GM10248 (cell line): ENCODE results near the gene MRPS33.

Experiments
- CTCF ChIA-PET: fragments of 300-600 bp; sonication (Branson Sonifier 250); formaldehyde crosslinking; extraction: SDS; loops from one replicate; lab custom pipeline; 2021; ENCODE audit warnings: antibody characterized with exemption; lab: Yijun Ruan, JAX
- POLR2A ChIA-PET: fragments of 350-650 bp; sonication (Branson Sonifier 250); formaldehyde crosslinking; extraction: SDS; loops from one replicate; lab custom pipeline; 2020; ENCODE audit warnings: antibody characterized with exemption; lab: Yijun Ruan, JAX
- DNase-seq: peaks from one replicate; pipeline ENCODE4 v3.0.0; 2012; ENCODE audit errors: extremely low spot score
- TF ChIP-seq, protein P1 (sequence below): IDR thresholded peaks from 2 replicates; pipeline ENCODE4 v1.5.1; 2012; ENCODE audit warnings: mild to moderate bottlenecking, low read depth; ENCODE audit errors: extremely low read depth, missing control alignments, control extremely low read depth

The MRPS33 gene

GRCh38 chr7:141024668-141025067, 9.9 kb upstream of the MRPS33 start:
- ChIA-PET POLR2A (no interaction called here), CTCF (no interaction called here)
- DNase-seq = no peak
- TF ChIP-seq, protein P1, sequence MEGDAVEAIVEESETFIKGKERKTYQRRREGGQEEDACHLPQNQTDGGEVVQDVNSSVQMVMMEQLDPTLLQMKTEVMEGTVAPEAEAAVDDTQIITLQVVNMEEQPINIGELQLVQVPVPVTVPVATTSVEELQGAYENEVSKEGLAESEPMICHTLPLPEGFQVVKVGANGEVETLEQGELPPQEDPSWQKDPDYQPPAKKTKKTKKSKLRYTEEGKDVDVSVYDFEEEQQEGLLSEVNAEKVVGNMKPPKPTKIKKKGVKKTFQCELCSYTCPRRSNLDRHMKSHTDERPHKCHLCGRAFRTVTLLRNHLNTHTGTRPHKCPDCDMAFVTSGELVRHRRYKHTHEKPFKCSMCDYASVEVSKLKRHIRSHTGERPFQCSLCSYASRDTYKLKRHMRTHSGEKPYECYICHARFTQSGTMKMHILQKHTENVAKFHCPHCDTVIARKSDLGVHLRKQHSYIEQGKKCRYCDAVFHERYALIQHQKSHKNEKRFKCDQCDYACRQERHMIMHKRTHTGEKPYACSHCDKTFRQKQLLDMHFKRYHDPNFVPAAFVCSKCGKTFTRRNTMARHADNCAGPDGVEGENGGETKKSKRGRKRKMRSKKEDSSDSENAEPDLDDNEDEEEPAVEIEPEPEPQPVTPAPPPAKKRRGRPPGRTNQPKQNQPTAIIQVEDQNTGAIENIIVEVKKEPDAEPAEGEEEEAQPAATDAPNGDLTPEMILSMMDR = no peak

GRCh38 chr7:141023295-141023694, 8.5 kb upstream of the MRPS33 start:
- DNase-seq = no peak
- TF ChIP-seq, protein P1 = no peak
- ChIA-PET CTCF (no interaction called here), POLR2A (no interaction called here)

GRCh38 chr7:141017555-141017954, 2.8 kb upstream of the MRPS33 start:
- TF ChIP-seq, protein P1 = no peak
- DNase-seq = no peak
- ChIA-PET POLR2A (no interaction called here), CTCF (no interaction called here)

- ChIA-PET POLR2A (no interaction called here), CTCF (interaction anchor here (1.0 to 1.6 kb wide), 3 partner anchors 214 to 632 kb away, joined by 3 to 4 read pairs (median 3); no protein-coding TSS in a partner anchor)
- TF ChIP-seq, protein P1 = no peak
- DNase-seq = no peak
Observed at GRCh38 chr7:141016349-141016748, 1.6 kb upstream of the MRPS33 start.

DNA sequence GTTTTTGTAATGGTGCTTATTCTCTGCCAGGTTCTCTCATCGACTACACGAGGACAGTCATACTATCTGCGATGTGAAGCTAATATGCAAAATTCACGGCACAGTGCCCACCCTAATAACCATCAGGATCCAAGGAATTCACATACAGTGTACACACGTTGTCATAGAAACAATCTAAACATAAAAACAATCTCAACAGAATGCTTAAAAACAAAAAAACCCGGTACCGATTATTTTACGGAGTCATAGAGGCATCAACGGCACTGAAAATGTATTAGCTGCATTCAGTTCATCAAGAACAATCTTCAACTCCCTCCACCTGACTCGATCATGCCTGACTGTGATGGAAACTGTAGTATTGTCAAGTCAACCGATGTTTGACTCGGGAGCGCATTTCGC, 628 bp downstream of the MRPS33 start:
- CTCF ChIA-PET = interaction anchor here (0.9 to 7.3 kb wide), 16 partner anchors 9 to 727 kb away, joined by 3 to 118 read pairs (median 4); partner anchors contain the start of genes ADCK2 and BRAF
- DNase-seq = no peak
- TF ChIP-seq, protein P1 = no peak
- POLR2A ChIA-PET = interaction anchor here (0.5 kb wide), 1 partner anchor 141 kb away, joined by 6 read pairs; no protein-coding TSS in a partner anchor

GRCh38 chr7:141013345-141013715, 1.4 kb downstream of the MRPS33 start:
- CTCF ChIA-PET = interaction anchor here (1.1 to 7.3 kb wide), 9 partner anchors 10 to 640 kb away, joined by 3 to 118 read pairs (median 4); partner anchors contain the start of genes ADCK2 and BRAF
- DNase-seq = no peak
- POLR2A ChIA-PET = no interaction called here
- TF ChIP-seq, protein P1 = no peak
